Stimulated activated CD4-positive, alpha-beta T cell treated with anti-CD3 and anti-CD28 coated beads, Interleukin-1b, Interleukin-23, amount 100 ng/mL, for 24 hours (primary cell): Measurements from ENCODE around the gene THAP11.
"Not testable (repeated sequence)": the region's sequence is repeated elsewhere in the genome, so short reads cannot be mapped to it uniquely, and the experiment has no call there.

Source experiments
- DNase-seq, 4 experiments: peaks; one replicate each; pipeline ENCODE4 v3.0.0-alpha.2; 2020; ENCODE audit warnings: low read depth in 4 of 4, low spot score in 1 of 4

The THAP11 gene

GRCh38 chr16:67861877-67862276, 19.8 kb downstream of the THAP11 start:
- no peak for DNase-seq

- DNase-seq: no peak
Measured at GRCh38 chr16:67862623-67863583, 20.8 kb downstream of the THAP11 start.

GRCh38 chr16:67864044-67864443, 21.9 kb downstream of the THAP11 start:
- not testable (repeated sequence) for DNase-seq

- DNase-seq: no peak
Measured at GRCh38 chr16:67864594-67864993, 22.5 kb downstream of the THAP11 start.

GRCh38 chr16:67865318-67865717, 23.2 kb downstream of the THAP11 start:
- no peak for DNase-seq

- no peak for DNase-seq
Measured at GRCh38 chr16:67868290-67868689, 26.2 kb downstream of the THAP11 start.

- no peak for DNase-seq
Measured at GRCh38 chr16:67869653-67870052, 27.5 kb downstream of the THAP11 start.

- DNase-seq: no peak
Measured at GRCh38 chr16:67871256-67871655, 29.1 kb downstream of the THAP11 start.

- DNase-seq: no peak
Measured at GRCh38 chr16:67872131-67872630, 30.1 kb downstream of the THAP11 start.

- peak; percentile 73 to 83 (median 76) for DNase-seq
Measured at GRCh38 chr16:67872631-67873434, 30.7 kb downstream of the THAP11 start, which contains the start of gene EDC4. Gene EDC4 (plus strand): TSS chr16:67873052. CDS start chr16:67873262, 210 bp downstream.

GRCh38 chr16:67873435-67874370, 31.6 kb downstream of the THAP11 start:
- DNase-seq: no peak

GRCh38 chr16:67874372-67874771, 32.3 kb downstream of the THAP11 start:
- no peak for DNase-seq

GRCh38 chr16:67877064-67877463, 34.9 kb downstream of the THAP11 start:
- DNase-seq: no peak

- DNase-seq: no peak
Measured at GRCh38 chr16:67878232-67878631, 36.1 kb downstream of the THAP11 start.

GRCh38 chr16:67878846-67879245, 36.7 kb downstream of the THAP11 start:
- DNase-seq: no peak

GRCh38 chr16:67879462-67879861, 37.3 kb downstream of the THAP11 start:
- DNase-seq: no peak

- no peak for DNase-seq
Measured at GRCh38 chr16:67879936-67880335, 37.8 kb downstream of the THAP11 start.

GRCh38 chr16:67880584-67880983, 38.5 kb downstream of the THAP11 start:
- DNase-seq: no peak

GRCh38 chr16:67881621-67882161, 39.6 kb downstream of the THAP11 start:
- no peak for DNase-seq
